HEK293T (cell line): ENCODE data around the gene COMMD1.
"Not testable (repeated sequence)": the region's sequence is repeated elsewhere in the genome, so short reads cannot be mapped to it uniquely, and the experiment has no call there.

ENCODE experiments used
- CTCF ChIA-PET: fragments of 350-600 bp; formaldehyde crosslinking; extraction: SDS; loops from one replicate; lab custom pipeline; 2021; ENCODE audit warnings: antibody characterized with exemption, inconsistent platforms; lab: Yijun Ruan, JAX
- POLR2A ChIA-PET: fragments of 350-600 bp; formaldehyde crosslinking; extraction: SDS; loops from one replicate; lab custom pipeline; 2020; ENCODE audit warnings: antibody characterized with exemption, inconsistent platforms; lab: Yijun Ruan, JAX
- DNase-seq: peaks from one replicate; pipeline ENCODE4 v3.0.0; 2012; ENCODE audit warnings: mixed read lengths; ENCODE audit errors: extremely low spot score
- ARNT ChIP-seq: fragments of 450-650 bp; IDR thresholded peaks from 2 replicates; pipeline ENCODE4 v1.6.1; 2017; ENCODE audit warnings: mild to moderate bottlenecking
- BHLHE40 ChIP-seq: fragments of 450-650 bp; IDR thresholded peaks from 2 replicates; pipeline ENCODE4 v1.6.1; 2016; ENCODE audit warnings: mild to moderate bottlenecking, moderate library complexity, borderline replicate concordance
- CTBP1 ChIP-seq: fragments of 450-650 bp; IDR thresholded peaks from 2 replicates; pipeline ENCODE4 v1.6.1; 2016; ENCODE audit warnings: borderline replicate concordance
- ELF4 ChIP-seq: fragments of 450-650 bp; IDR thresholded peaks from 2 replicates; pipeline ENCODE4 v1.6.1; 2017; ENCODE audit warnings: antibody characterized with exemption
- FOXA1 ChIP-seq: fragments of 450-650 bp; IDR thresholded peaks from 2 replicates; pipeline ENCODE4 v1.6.1; 2016; ENCODE audit warnings: mild to moderate bottlenecking
- FOXK2 ChIP-seq: fragments of 450-650 bp; IDR thresholded peaks from 2 replicates; pipeline ENCODE4 v1.6.1; 2016; ENCODE audit warnings: mild to moderate bottlenecking
- FOXM1 ChIP-seq: fragments of 450-650 bp; IDR thresholded peaks from 2 replicates; pipeline ENCODE4 v1.6.1; 2017; ENCODE audit warnings: mild to moderate bottlenecking, borderline replicate concordance
- HDGF ChIP-seq: fragments of 450-650 bp; IDR thresholded peaks from 2 replicates; pipeline ENCODE4 v1.6.1; 2017; ENCODE audit warnings: antibody characterized with exemption, borderline replicate concordance
- L3MBTL2 ChIP-seq: fragments of 450-650 bp; conservative IDR thresholded peaks from 2 replicates; pipeline ENCODE4 v1.6.1; 2016; ENCODE audit warnings: mild to moderate bottlenecking
- LEF1 ChIP-seq: fragments of 450-650 bp; IDR thresholded peaks from 2 replicates; pipeline ENCODE4 v1.6.1; 2017; ENCODE audit warnings: mild to moderate bottlenecking, borderline replicate concordance
- NFRKB ChIP-seq: fragments of 450-650 bp; IDR thresholded peaks from 2 replicates; pipeline ENCODE4 v1.6.1; 2016; ENCODE audit warnings: mild to moderate bottlenecking, moderate library complexity
- SP1 ChIP-seq: fragments of 450-650 bp; IDR thresholded peaks from 2 replicates; pipeline ENCODE4 v1.6.1; 2017
- SUZ12 ChIP-seq: fragments of 450-650 bp; IDR thresholded peaks from 2 replicates; pipeline ENCODE4 v1.6.1; 2016; ENCODE audit warnings: mild to moderate bottlenecking
- TARDBP ChIP-seq: fragments of 450-650 bp; IDR thresholded peaks from 2 replicates; pipeline ENCODE4 v1.6.1; 2016
- ZNF384 ChIP-seq: fragments of 450-650 bp; IDR thresholded peaks from 2 replicates; pipeline ENCODE4 v1.6.1; 2016
- TF ChIP-seq, protein P1 (sequence below): fragments of 450-650 bp; IDR thresholded peaks from 2 replicates; pipeline ENCODE4 v1.6.1; 2016

Gene COMMD1

DNA sequence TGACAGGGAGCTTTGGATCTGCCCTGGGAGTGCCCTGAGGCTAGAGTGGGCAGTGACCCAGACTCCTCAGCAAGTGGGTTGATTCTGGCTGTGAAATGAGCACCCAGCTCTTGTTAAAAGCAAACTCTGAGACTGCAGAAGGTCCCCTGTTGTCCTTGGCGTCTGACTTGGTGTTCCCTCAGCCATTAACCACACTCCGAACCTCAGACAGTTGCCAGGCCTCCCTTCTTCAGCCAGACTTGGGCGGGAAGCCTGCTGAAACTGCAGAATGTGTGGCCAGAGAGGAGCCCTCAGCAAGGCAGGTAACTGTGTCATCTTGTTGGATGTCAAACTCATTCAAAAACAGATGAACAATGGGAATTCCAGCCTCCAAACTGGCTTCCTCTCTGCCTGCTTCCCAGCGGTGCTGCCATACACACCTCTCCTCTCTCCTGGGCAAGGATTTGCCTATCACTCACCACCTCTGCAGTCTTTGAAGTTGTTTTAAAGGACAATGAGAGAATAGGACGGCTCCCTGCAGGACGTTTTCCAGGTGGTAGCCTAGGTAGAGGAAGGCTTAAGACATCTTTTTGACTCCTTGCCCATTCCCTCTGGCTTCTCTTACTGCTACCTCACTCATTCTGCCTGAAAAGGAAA lies 251.5 kb downstream of the COMMD1 start:
- TF ChIP-seq FOXK2: no peak
- TF ChIP-seq FOXA1: no peak
- no peak for TF ChIP-seq SP1
- no peak for TF ChIP-seq ELF4
- TF ChIP-seq FOXM1: no peak
- no peak for TF ChIP-seq HDGF
- TF ChIP-seq BHLHE40: no peak
- TF ChIP-seq, protein P1, sequence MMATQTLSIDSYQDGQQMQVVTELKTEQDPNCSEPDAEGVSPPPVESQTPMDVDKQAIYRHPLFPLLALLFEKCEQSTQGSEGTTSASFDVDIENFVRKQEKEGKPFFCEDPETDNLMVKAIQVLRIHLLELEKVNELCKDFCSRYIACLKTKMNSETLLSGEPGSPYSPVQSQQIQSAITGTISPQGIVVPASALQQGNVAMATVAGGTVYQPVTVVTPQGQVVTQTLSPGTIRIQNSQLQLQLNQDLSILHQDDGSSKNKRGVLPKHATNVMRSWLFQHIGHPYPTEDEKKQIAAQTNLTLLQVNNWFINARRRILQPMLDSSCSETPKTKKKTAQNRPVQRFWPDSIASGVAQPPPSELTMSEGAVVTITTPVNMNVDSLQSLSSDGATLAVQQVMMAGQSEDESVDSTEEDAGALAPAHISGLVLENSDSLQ: no peak
- no peak for TF ChIP-seq TARDBP
- POLR2A ChIA-PET: no interaction called here
- CTCF ChIA-PET: no interaction called here
- no peak for DNase-seq

DNA sequence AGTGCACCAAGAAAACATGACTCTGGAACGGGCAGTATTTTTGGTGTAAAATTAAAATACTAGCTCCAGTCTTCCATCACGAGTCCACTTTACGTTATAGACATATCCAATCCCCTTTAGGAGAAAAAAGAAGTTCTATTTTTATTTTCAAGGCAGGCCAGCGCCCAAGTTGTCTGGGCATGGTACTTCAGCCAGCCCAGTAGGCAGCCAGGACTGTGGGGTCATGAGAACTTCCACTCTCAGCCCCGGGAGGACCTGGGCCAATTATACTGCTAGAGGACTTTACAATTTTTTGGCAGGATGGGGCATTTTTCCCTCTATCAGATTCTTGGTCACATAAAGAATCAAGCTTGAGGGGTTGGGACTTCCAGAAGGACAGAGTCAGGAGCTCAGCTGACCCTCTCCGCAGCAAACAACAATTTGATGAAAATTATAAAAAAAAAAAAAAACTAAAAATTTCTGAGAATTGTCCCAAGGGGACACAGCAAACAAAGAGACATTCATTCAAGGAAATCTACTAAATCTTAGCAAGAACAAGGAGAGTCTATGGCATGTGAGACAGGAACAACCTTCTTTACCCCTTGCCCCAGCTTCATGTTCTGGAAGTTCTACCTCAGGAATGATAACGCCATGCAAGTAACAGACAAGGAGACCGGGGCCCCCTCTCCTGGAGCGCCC lies 253.1 kb downstream of the COMMD1 start:
- ChIA-PET CTCF (no interaction called here), POLR2A (no interaction called here)

DNA sequence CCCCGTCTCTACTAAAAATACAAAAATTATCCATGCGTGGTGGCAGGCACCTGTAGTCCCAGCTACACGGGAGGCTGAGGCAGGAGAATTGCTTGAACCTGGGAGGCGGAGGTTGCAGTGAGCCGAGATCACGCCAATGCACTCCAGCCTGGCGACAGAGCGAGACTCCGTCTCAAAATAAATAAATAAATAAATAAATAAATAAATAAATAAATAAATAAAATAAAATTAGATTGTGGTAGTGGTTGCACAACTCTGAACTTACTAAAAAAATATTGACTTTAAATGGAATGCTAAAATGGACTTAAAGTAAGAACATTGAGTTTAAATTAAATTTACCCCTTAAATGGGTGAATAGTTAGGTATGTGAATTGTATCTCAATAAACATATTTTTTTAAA lies 255.2 kb downstream of the COMMD1 start:
- CTCF ChIA-PET, POLR2A ChIA-PET, DNase-seq: not testable (repeated sequence)

More for the DNA sequence above, 253.1 kb downstream of the COMMD1 start:
- no peak for DNase-seq
- no peak for TF ChIP-seq CTBP1
- no peak for TF ChIP-seq NFRKB
- TF ChIP-seq FOXK2: no peak
- no peak for TF ChIP-seq ELF4
- no peak for TF ChIP-seq LEF1
- TF ChIP-seq L3MBTL2: no peak
- no peak for TF ChIP-seq ZNF384
- TF ChIP-seq TARDBP: no peak
- TF ChIP-seq FOXM1: no peak
- TF ChIP-seq HDGF: no peak
- TF ChIP-seq ARNT: no peak
- no peak for TF ChIP-seq BHLHE40
- TF ChIP-seq SUZ12: no peak
- no peak for TF ChIP-seq SP1
- no peak for TF ChIP-seq FOXA1
- TF ChIP-seq, protein P1: no peak

DNA sequence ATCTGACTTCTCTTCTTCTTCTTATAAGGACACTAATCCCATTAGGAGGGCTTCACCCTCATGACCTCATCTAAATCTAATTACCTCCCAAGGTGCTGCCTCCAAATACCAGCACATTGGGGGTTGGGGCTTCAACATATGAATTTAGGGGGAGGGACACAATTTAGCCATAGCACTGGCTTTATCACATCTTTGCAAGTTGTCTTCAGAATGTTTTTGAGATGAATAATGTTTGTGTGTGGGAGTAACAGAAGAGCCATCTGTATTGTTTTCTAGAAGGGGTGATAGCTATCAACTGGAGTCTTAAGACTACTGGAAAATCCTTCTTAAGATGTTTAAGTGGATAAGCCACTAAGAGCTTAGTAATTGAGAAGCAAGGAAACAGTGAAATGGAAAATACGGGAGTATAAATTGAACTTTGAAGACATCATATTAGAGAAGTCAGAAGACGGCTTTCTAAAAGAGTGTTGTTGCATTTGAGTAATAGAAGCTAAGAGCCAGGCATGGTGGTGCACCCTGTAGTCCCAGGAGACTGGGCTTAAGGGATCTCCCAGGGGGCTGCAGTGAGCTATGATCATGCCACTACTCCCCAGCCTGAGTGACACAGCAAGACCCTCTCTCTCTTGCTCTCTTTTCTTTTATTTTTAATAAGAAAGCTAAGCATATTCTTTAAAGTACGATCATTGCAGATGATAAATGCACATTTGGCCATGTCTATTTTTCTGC lies 257.8 kb downstream of the COMMD1 start:
- TF ChIP-seq SP1: no peak
- no peak for TF ChIP-seq SUZ12
- no peak for TF ChIP-seq FOXM1
- TF ChIP-seq, protein P1: no peak
- TF ChIP-seq ELF4: no peak
- TF ChIP-seq ARNT: no peak
- TF ChIP-seq FOXK2: no peak
- TF ChIP-seq CTBP1: no peak
- TF ChIP-seq LEF1: no peak
- no peak for TF ChIP-seq TARDBP
- TF ChIP-seq HDGF: no peak
- TF ChIP-seq NFRKB: no peak
- no peak for TF ChIP-seq L3MBTL2
- TF ChIP-seq FOXA1: no peak
- TF ChIP-seq BHLHE40: no peak
- CTCF ChIA-PET: interaction anchor here (0.7 kb wide), 1 partner anchor 311 kb away, joined by 3 read pairs; no protein-coding TSS in a partner anchor
- DNase-seq: no peak
- POLR2A ChIA-PET: no interaction called here

DNA sequence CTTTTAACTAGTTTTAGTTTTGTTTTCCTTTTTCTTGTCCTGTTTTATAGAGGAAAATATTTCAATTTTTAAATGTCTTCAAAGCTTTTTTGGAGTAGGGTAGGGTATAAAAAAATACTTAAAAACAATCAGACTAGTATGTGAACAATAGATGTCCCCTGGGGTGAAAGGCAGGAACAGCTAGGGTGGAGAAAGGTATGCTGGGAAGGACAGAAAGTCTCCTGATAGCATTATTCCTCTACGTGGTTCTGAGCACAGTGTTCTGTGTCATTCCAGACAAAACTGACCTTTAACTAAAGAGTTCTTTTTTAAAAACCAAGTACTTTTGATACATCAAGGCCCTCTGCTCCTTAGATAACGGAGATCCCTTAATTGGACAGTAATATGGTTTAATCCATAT lies 258.4 kb downstream of the COMMD1 start:
- CTCF ChIA-PET: no interaction called here
- TF ChIP-seq HDGF (no peak), SUZ12 (no peak), ELF4 (no peak), FOXM1 (no peak), L3MBTL2 (no peak), ARNT (no peak), ZNF384 (no peak), FOXA1 (no peak), CTBP1 (no peak), BHLHE40 (no peak), SP1 (no peak), NFRKB (no peak), LEF1 (no peak), FOXK2 (no peak), TARDBP (no peak)
- TF ChIP-seq, protein P1: no peak
- POLR2A ChIA-PET: no interaction called here
- DNase-seq: no peak
